Fibroblast of peridontal ligament (primary cell): ENCODE results near the gene DDX53.

ENCODE experiments used
- DNase-seq: peaks from one replicate; pipeline ENCODE4 v3.0.0-alpha.2; 2010; ENCODE audit errors: extremely low read depth

The DDX53 gene

DNA sequence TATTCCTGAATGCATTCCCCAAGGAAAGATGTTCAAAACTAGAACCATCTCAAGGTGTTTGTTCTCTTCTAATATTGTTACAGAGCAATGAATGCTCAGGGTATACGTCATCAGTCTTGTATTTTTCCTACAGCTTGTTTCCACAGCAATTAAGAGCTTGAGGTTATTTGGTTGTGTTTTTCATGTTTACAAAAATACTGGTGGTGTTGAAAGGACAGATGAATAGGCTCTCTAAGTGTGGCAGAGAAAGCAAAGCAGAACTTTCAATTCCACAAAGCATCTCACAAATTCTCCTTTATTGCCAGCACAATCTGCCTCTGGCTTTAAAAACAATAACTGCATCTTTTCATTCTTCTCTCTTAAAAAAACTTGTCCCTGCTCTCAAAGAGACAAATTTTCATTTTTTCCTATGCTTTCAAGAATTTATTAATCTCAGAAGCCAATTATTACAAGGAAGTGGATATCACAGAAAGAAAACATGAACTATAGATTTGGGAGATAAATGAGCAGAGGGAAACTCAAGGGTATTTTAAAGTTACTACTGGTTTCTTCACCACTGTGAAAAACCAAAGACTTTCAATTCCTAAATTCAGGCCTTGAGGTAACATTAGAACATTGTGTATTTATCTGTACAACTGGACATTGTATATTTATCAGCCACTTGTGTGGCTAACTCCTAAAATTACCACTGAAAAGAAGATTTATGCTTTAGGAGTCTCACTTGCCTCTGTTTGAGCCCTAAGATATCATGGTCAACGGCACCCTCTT lies 49.2 kb downstream of the DDX53 start:
- no peak for DNase-seq

DNA sequence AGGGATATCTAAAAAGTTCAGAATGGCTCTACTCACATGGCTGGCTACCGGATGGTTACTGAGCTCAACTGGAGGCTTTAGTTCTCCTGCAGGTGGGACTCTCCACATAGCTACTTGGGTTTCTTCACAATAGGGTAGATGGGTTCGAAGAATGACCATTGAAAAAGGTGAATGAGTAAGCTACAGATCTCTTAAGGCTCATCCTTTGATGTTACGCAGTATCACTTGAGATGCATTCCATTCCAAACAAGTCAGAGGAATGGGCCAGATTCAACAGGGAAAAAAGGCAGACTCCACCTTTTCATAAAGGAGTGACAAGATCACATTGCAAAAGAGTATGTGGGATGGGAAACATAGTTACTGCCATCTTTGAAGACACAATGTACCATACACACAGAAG lies 52.6 kb downstream of the DDX53 start:
- DNase-seq = no peak
